Thymus (tissue), 11 donors: ENCODE measurements around the gene TMEM30B. TPM values are rescaled to one million over a fixed set of nuclear protein-coding genes. Genes with fewer than 3 reads are reported as not detected.
"Not testable (repeated sequence)": the region's sequence is repeated elsewhere in the genome, so short reads cannot be mapped to it uniquely, and the experiment has no call there.

ENCODE experiments used
- DNase-seq, 9 donors: peaks; one replicate each; pipeline ENCODE4 v3.0.0-alpha.2; 2013; ENCODE audit warnings: low spot score in 9 of 9, low read depth in 6 of 9, missing footprints in 1 of 9
- H3K27ac ChIP-seq, 2 donors: one replicate each; pipeline ENCODE4 v1.5.1; 2013; ENCODE audit warnings: control low read depth in 1 of 2, low read depth in 1 of 2, low read length in 1 of 2, mild to moderate bottlenecking in 1 of 2, moderate library complexity in 1 of 2
- H3K27me3 ChIP-seq, 2 donors: one replicate each; pipeline ENCODE4 v1.5.1; 2013; ENCODE audit warnings: low read length in 1 of 2; ENCODE audit not compliant: control insufficient read depth in 2 of 2, insufficient read depth in 1 of 2
- H3K36me3 ChIP-seq, 2 donors: one replicate each; pipeline ENCODE4 v1.5.1; 2013; ENCODE audit warnings: low read length in 1 of 2, mild to moderate bottlenecking in 1 of 2, moderate library complexity in 1 of 2; ENCODE audit not compliant: control insufficient read depth in 2 of 2, insufficient read depth in 2 of 2
- H3K4me1 ChIP-seq, 2 donors: one replicate each; pipeline ENCODE4 v1.5.1; 2013; ENCODE audit warnings: low read length in 2 of 2; ENCODE audit not compliant: control insufficient read depth in 2 of 2, insufficient read depth in 2 of 2
- H3K4me3 ChIP-seq, 2 donors: one replicate each; pipeline ENCODE4 v1.5.1; 2013; ENCODE audit warnings: low read length in 2 of 2, control low read depth in 1 of 2, mild to moderate bottlenecking in 1 of 2
- H3K9me3 ChIP-seq, 2 donors: one replicate each; pipeline ENCODE4 v1.5.1; 2013; ENCODE audit warnings: low read length in 1 of 2, mild to moderate bottlenecking in 1 of 2; ENCODE audit not compliant: control insufficient read depth in 2 of 2, insufficient read depth in 1 of 2
- WGBS: extraction: QIAGEN DNeasy Blood & Tissue Kit; methylation state at CpG from one replicate; pipeline ENCODE4 v1.1.7; 2013; 5-methylcytosine and 5-hydroxymethylcytosine counted together
- polyA plus RNA-seq: library from polyadenylated mRNA; stranded (reverse); fragments of 200-250 nt; gene quantifications from one replicate; pipeline ENCODE4 v1.2.3, GENCODE V29; 2013
- total RNA-seq: library from RNA; stranded (reverse); fragments of 120-200 nt; gene quantifications from one replicate; pipeline ENCODE4 v1.2.4, GENCODE V29; 2013
- donor health status: healthy.

TMEM30B gene
- total and polyA plus RNA-seq, 2 donors = 3.1 to 20.0 TPM

DNA sequence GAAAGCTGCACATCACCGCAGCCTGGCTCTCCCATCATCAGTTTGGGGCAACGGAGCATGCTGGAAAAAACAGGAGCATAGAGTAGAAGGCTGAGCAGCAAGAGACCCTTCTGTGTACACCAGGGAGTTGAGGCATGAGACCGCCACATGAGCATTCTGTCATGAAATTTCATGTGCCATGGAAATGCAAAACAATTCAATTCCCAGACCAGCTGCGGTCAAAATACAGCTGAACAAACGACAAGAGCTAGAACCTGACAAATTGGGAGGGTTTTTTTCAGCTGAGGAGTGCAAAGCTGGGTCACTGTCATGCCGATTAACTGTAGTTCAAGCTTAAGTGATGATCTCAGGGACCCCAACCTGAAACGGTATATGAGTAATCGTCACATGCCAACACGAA lies 37.1 kb downstream of the TMEM30B start:
- H3K27me3 ChIP-seq = no peaks in the 10 kb centered on the region
- peaks cover 0 to 2% of the 10 kb centered on the region in 2 donors for H3K4me1 ChIP-seq
- WGBS = 87% methylated on average over 9 of the region's 9 CpGs
- peaks cover 0 to 8% of the 10 kb centered on the region in 2 donors for H3K9me3 ChIP-seq
- DNase-seq = no peak
- H3K4me3 ChIP-seq = no peak overlapping the region
- no peaks in the 10 kb centered on the region for H3K36me3 ChIP-seq
- H3K27ac ChIP-seq = no peak overlapping the region

DNA sequence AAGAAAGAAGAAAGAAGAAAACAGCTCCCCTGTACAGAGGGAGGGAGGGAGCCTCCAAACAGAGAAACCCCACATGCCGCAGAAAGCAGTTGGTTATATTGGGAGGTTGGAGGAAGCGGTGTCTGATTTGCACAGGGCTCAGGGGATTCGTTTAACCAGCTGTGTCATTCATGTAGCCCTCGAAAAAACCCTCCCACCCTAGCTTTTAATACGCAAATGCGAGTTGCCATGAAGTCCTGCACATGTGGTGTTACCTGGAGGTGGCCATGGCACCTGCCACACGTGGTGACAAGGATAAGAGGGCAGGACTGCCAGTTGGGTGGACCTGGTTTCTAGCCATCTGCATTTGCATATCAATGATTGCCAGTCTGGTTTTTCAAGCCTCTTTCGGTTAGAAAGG lies 40.9 kb downstream of the TMEM30B start:
- WGBS = 79% methylated on average over 8 of the region's 8 CpGs
- no peaks in the 10 kb centered on the region for H3K36me3 ChIP-seq

DNA sequence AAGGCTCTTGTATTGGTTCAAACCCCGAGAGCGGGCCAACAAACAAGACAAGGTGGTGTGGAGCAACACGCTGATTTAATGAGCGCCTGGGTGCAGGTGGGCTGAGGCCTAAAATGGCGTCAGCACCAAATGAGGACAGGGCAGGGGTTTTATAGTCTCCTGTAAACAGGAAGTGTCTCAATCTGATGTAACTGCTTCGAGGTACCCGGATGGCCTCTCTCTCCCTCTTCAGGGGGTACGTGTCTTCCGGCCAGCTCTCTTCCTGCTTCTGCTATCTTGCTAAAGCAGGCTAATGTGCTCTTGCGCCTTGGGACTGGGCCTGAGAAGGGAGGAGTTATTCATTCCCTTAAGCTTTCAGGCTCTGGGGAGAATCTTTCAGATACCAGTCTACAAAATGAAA lies 41.9 kb downstream of the TMEM30B start:
- H3K36me3 ChIP-seq, H3K4me3 ChIP-seq, H3K9me3 ChIP-seq, H3K27ac ChIP-seq, H3K27me3 ChIP-seq, H3K4me1 ChIP-seq, DNase-seq: not testable (repeated sequence)
- WGBS = 78% methylated on average over 10 of the region's 10 CpGs

More for the DNA sequence above, 40.9 kb downstream of the TMEM30B start:
- H3K27me3 ChIP-seq = no peaks in the 10 kb centered on the region
- peaks cover 0 to 2% of the 10 kb centered on the region in 2 donors for H3K4me1 ChIP-seq
- DNase-seq = no peak
- H3K27ac ChIP-seq = no peak overlapping the region
- H3K9me3 ChIP-seq = peaks cover 0 to 8% of the 10 kb centered on the region in 2 donors
- H3K4me3 ChIP-seq = no peak overlapping the region

DNA sequence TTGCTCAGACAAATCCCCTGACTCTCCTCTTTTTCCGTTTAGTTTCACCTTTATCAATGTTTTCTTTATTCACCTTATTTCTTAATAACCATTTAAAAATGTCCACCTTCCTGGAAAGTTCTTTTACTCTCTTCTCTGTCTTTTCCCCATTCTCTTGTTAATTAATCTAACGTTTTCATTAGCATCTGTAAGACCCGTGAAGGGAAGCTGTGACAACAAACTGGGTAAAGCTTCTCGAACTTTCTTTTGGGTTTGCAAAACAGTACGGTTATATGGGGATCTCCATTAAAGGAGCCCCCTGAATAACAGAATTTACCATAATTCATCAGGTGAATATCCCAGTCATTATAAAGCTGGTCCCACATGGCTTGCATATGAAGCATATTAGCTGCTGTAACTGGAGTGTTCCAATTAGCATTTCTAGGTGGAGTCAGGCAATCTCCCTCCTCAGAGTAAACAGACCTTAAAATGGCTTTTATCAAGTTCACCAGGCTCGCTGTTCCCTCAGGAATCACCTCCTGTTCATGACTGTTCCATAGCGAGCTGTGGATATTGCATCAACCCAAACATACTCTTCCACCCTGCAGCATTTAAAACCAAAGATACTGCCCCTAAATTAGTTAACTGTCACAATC lies 42.4 kb downstream of the TMEM30B start:
- no peaks in the 10 kb centered on the region for H3K36me3 ChIP-seq
- H3K9me3 ChIP-seq = peaks cover 0 to 8% of the 10 kb centered on the region in 2 donors
- no peak for DNase-seq
- no peaks in the 10 kb centered on the region for H3K4me1 ChIP-seq
- no peak overlapping the region for H3K27ac ChIP-seq
- H3K4me3 ChIP-seq = no peak overlapping the region
- 81% methylated on average over 7 of the region's 7 CpGs for WGBS
- no peaks in the 10 kb centered on the region for H3K27me3 ChIP-seq

DNA sequence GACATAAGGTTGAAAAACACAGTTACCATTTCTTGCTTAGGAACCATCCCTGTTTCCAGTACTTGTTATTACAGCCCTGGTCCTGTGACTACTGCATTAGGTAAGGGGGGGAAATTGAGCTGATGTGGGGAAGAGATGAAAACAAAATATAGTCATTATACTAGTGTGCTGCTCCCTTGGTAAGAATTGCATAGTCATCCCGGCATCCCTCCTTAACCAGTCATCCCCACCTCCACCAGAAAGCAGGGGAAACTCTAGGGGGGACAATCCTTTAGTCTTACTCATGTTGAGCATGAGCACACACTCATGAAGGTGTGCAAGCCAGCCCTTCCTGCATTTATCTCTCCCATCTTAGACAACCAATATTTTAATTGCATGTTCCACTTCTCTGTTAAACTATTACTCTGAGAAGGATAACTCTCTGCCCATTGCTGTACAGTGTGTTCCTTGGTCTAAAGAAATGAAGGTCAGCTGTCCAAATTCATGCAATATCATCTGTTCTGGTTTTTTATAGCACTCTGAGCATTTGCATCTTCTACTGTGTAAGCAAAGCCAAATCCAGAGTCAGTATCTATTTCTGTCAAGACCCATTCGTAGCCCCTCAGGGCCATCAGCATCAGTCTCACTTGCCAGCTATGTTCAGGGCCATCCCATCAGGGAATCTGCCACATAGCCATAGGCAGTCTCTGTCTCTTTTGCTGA lies 46.8 kb downstream of the TMEM30B start:
- WGBS = 91% methylated on average over 2 of the region's 2 CpGs
- no peaks in the 10 kb centered on the region for H3K27me3 ChIP-seq
- H3K4me3 ChIP-seq = no peak overlapping the region
- no peak overlapping the region for H3K27ac ChIP-seq
- H3K36me3 ChIP-seq = no peaks in the 10 kb centered on the region
- no peaks in the 10 kb centered on the region for H3K4me1 ChIP-seq
- DNase-seq = no peak
- no peaks in the 10 kb centered on the region for H3K9me3 ChIP-seq

DNA sequence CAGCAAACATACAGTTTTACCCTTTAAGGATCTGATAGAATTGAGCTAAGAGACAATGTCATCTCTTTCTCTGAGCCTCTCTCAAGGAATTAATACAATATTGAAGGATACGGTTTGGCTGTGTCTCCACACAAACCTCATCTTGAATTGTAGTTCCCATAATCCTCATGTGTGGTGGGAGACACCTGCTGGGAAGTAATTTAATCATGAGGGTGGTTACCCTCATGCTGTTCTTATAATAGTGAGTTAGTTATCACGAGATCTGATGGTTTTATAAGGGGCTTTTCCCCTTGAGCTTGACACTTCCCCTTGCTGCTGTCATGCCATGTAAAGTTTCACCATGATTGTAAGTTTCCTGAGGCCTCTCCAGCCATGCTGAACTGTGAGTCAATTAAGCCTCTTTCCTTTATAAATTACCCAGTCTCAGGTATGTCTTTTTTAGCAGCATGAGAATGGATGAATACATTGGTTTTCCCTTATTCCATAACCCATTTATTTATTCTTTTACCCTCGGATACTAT lies 47.6 kb downstream of the TMEM30B start:
- Histone ChIP-seq H3K4me3 (no peak overlapping the region), H3K27ac (no peak overlapping the region), H3K4me1 (no peaks in the 10 kb centered on the region), H3K9me3 (no peaks in the 10 kb centered on the region), H3K27me3 (no peaks in the 10 kb centered on the region), H3K36me3 (no peaks in the 10 kb centered on the region)
- DNase-seq = no peak
- WGBS = 73% methylated on average over 3 of the region's 3 CpGs

DNA sequence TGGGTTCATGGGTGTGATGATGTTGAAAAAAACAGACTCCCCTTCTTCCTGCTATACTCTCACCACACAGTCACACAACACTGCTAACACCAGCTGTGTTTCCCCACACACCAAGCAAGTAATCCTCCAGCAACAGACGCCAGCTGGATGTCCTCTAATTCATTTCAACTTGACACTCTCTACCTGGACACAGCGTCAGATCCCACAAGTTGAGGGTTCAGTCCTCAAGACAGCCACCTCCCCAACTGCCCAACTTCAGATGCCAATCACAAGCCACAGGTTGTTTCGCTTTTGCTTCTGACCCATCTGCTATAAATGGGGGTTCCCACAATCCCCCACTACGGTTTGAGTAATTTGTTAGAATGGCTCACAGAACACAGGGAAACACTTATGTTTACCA lies 49.3 kb downstream of the TMEM30B start:
- Histone ChIP-seq H3K27ac (no peak overlapping the region), H3K36me3 (no peaks in the 10 kb centered on the region), H3K4me3 (no peak overlapping the region), H3K9me3 (no peaks in the 10 kb centered on the region), H3K4me1 (no peaks in the 10 kb centered on the region), H3K27me3 (no peaks in the 10 kb centered on the region)
- WGBS = 93% methylated on average over 4 of the region's 4 CpGs
- no peak for DNase-seq

DNA sequence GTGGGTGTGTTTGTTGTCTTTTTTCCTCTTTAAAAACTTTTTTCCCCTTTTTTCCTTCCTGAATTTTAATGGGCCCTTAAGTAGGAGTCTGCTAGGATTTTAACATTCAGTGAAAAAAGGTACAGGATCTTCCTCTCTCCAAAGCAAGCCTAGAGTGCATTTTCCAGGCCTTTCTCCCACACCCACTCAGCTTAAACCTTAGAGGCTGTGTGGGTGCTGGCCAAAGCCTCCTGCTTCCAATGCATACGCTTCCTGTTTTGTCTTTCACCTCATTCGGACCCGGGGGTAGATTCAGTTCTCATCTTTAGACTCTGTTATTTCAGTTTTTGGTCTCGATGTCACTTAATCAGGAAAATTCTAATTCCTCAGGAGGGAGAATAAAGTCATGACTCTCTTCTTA lies 51.2 kb downstream of the TMEM30B start:
- no peaks in the 10 kb centered on the region for H3K9me3 ChIP-seq
- H3K27ac ChIP-seq = no peak overlapping the region
- H3K27me3 ChIP-seq = no peaks in the 10 kb centered on the region
- no peaks in the 10 kb centered on the region for H3K36me3 ChIP-seq
- H3K4me1 ChIP-seq = no peaks in the 10 kb centered on the region
- WGBS = 70% methylated on average over 4 of the region's 4 CpGs
- DNase-seq = no peak
- no peak overlapping the region for H3K4me3 ChIP-seq

DNA sequence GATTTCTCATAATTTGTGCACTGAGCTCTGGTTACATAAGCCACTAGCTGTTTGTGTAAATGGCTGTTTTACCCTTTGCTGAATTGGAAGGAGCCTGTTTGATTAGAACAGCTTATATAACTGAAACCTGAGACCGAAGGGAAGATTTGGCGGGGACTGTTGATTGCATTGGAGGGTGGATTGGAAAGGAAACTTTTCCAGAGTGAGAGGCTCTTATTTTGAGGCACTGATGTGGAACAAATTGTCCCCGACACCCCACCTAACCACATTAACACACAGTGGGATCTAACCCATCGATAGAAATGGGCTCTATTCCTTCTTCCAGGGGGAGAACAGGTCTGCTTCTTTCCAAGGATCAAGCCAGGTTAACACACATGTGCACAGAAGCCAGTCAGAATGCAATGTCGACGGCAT lies 51.7 kb downstream of the TMEM30B start:
- no peaks in the 10 kb centered on the region for H3K27me3 ChIP-seq
- 81% methylated on average over 6 of the region's 6 CpGs for whole genome bisulfite sequencing
- DNase-seq = no peak
- peaks cover 0 to 3% of the 10 kb centered on the region in 2 donors for H3K4me1 ChIP-seq
- no peaks in the 10 kb centered on the region for H3K36me3 ChIP-seq
- H3K4me3 ChIP-seq = no peak overlapping the region
- H3K27ac ChIP-seq = no peak overlapping the region
- H3K9me3 ChIP-seq = no peaks in the 10 kb centered on the region
